Karpas-422 (cell line): ENCODE measurements around the gene ARID5A. TPM values are rescaled to one million over a fixed set of nuclear protein-coding genes. Genes with fewer than 3 reads are reported as not detected.

Experiments
- DNase-seq: peaks from one replicate; pipeline ENCODE4 v3.0.0-alpha.2; 2015
- H2AFZ ChIP-seq: fragments of 200-600 bp; sonication (generic); 2 replicates; pipeline ENCODE4 v1.6.1; 2014; ENCODE audit warnings: antibody characterized with exemption, low read length, mixed read lengths
- H3K27ac ChIP-seq: fragments of 200-600 bp; sonication (generic); 2 replicates; pipeline ENCODE4 v1.5.1; 2014; ENCODE audit warnings: mild to moderate bottlenecking, low read length, moderate library complexity
- H3K27me3 ChIP-seq: fragments of 200-600 bp; sonication (generic); 2 replicates; pipeline ENCODE4 v1.6.1; 2014; ENCODE audit warnings: low read length, mixed read lengths
- H3K36me3 ChIP-seq: fragments of 200-600 bp; sonication (generic); 2 replicates; pipeline ENCODE4 v1.6.1; 2014; ENCODE audit warnings: low read length, mixed read lengths; ENCODE audit not compliant: insufficient read depth
- H3K4me1 ChIP-seq: fragments of 200-600 bp; sonication (generic); 2 replicates; pipeline ENCODE4 v1.6.1; 2014; ENCODE audit warnings: mild to moderate bottlenecking, low read length, mixed read lengths
- H3K4me2 ChIP-seq: fragments of 200-600 bp; sonication (generic); 2 replicates; pipeline ENCODE4 v1.6.1; 2014; ENCODE audit warnings: low read length, low read depth, mild to moderate bottlenecking; ENCODE audit not compliant: poor library complexity, severe bottlenecking
- H3K4me3 ChIP-seq: fragments of 200-600 bp; sonication (generic); 2 replicates; pipeline ENCODE4 v1.5.1; 2014; ENCODE audit warnings: mild to moderate bottlenecking, antibody characterized with exemption, low read length, mixed read lengths
- H3K79me2 ChIP-seq: fragments of 200-600 bp; sonication (generic); 2 replicates; pipeline ENCODE4 v1.6.1; 2014; ENCODE audit warnings: mild to moderate bottlenecking, low read length, mixed read lengths
- H3K9ac ChIP-seq: fragments of 200-600 bp; sonication (generic); 2 replicates; pipeline ENCODE4 v1.6.0; 2014; ENCODE audit warnings: low read length
- H3K9me2 ChIP-seq: fragments of 200-600 bp; sonication (generic), shearing (Covaris generic); replicated peaks from 2 replicates; pipeline ENCODE4 v1.6.0; 2014; ENCODE audit warnings: mild to moderate bottlenecking, low read length, moderate library complexity; ENCODE audit not compliant: insufficient read depth
- H3K9me3 ChIP-seq: fragments of 300-700, 200-600 bp; sonication (generic); 2 replicates; pipeline ENCODE4 v1.6.1; 2014; ENCODE audit warnings: low read length, mixed read lengths
- H4K20me1 ChIP-seq: fragments of 200-600 bp; sonication (generic); 2 replicates; pipeline ENCODE4 v1.6.1; 2014; ENCODE audit warnings: mild to moderate bottlenecking, antibody characterized with exemption, low read length, low read depth; ENCODE audit not compliant: insufficient read depth
- total RNA-seq: library from RNA; depleted of rRNA; stranded (reverse); fragments of >200 nt; shearing (Covaris generic); gene quantifications from 2 replicates; pipeline ENCODE4 v1.2.3, GENCODE V29; 2014; ENCODE audit warnings: low replicate concordance

The ARID5A gene
- total RNA-seq, 1 experiment from 2014 or later, result 1.8 TPM

DNA sequence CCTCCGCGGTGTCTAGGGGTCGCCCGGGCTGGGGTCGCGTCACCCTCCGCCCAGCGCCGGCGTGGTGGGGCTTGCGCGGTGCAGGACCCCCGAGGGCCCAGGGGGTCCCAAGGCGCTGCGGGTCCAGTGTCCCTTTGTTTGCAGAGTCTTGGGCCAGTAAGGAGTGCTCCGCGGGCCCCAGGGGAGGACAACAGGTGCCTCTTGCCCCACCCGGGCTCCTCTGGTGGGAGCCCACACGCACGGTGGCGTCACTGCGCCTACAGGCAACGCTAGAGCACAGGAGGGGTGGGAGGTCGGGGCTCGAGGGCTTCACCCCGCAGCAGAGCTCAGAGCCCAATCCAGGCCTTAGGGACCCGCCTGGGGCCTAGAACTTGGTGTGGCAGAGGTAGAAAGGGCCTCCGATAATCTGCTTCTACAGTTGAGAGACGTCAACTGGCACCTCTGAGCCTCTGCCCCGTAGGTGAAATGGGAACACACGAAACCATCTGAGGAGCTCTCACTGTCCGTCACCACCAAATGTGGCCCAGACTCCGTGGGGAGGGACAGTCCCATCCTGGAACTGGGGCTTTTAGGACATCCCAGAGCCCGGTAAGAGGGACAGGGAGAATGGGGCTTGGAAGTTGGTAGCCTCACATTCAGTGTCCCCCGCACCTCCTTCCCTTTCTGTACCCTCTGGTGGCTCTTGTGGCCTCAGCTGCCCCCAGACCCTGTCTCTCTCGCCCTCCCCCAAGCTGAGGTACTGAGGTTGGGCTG, 1.4 kb downstream of the ARID5A start:
- peak overlapping the region; percentile 68 for H3K4me3 ChIP-seq
- H2AFZ ChIP-seq, result no peak overlapping the region
- H3K9ac ChIP-seq, result peak overlapping the region; percentile 71; the same call in 1 of the 2 replicates
- H3K27ac ChIP-seq, result no peak overlapping the region
- no peaks in the 10 kb centered on the region for H3K36me3 ChIP-seq
- DNase-seq, result no peak
- H3K4me1 ChIP-seq, result peaks cover 23% of the 10 kb centered on the region
- H3K9me2 ChIP-seq, result no peaks in the 10 kb centered on the region
- H4K20me1 ChIP-seq, result peaks cover 30% of the 10 kb centered on the region; the same call in 1 of the 2 replicates
- no peaks in the 10 kb centered on the region for H3K9me3 ChIP-seq
- H3K4me2 ChIP-seq, result peak overlapping the region; percentile 92
- no peaks in the 10 kb centered on the region for H3K79me2 ChIP-seq
- no peaks in the 10 kb centered on the region for H3K27me3 ChIP-seq

DNA sequence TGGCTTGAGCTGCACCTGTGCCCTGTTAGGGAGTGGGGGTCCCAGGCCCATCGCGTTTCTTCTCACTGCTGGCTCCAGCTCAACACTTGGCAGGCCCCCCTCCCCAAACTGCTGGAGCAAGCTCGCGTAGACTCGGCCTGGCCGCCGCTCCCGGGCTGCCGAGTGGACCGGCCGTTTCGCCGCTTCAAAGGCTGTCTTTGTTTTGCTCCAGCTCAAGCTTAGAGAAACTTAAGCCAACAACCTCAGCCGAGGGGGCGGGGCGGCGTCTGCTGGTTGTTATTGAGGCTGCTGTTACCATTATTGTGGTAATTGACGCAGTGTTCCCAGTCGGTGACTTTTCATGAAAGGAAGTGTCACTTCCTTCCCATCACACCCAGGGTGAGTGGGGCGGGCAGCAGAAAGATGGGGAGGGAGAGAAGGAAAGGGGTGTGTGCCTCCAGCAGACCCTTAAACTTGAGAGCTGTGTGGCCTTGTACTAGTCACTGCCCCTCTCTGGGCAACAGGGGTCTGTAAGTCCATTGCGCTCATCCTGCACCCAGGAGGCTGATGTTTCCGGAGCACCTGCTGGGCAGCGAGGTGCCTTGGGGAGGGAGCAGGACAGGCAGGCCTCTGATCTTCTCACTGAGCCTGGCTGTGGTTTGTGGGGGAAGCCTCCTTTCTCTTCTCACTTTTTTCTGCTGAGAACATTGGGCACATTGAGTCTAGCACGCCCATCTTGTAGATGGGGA, 2.1 kb downstream of the ARID5A start:
- Histone ChIP-seq H3K79me2 (no peaks in the 10 kb centered on the region), H4K20me1 (peaks cover 29% of the 10 kb centered on the region; the same call in 1 of the 2 replicates), H3K4me3 (no peak overlapping the region), H3K9ac (no peak overlapping the region), H3K9me3 (no peaks in the 10 kb centered on the region), H3K36me3 (no peaks in the 10 kb centered on the region), H3K4me1 (peaks cover 23% of the 10 kb centered on the region), H3K27me3 (no peaks in the 10 kb centered on the region), H2AFZ (no peak overlapping the region), H3K27ac (no peak overlapping the region), H3K9me2 (no peaks in the 10 kb centered on the region), H3K4me2 (peak overlapping the region; percentile 92)
- DNase-seq, result no peak

GRCh38 chr2:96539215-96539920, 2.8 kb downstream of the ARID5A start:
- Histone ChIP-seq H3K27ac (no peak overlapping the region), H4K20me1 (peaks cover 26% of the 10 kb centered on the region; the same call in 1 of the 2 replicates), H3K4me3 (no peak overlapping the region), H2AFZ (no peak overlapping the region), H3K27me3 (no peaks in the 10 kb centered on the region), H3K36me3 (no peaks in the 10 kb centered on the region), H3K4me1 (peaks cover 23% of the 10 kb centered on the region), H3K4me2 (no peak overlapping the region), H3K9me2 (no peaks in the 10 kb centered on the region), H3K79me2 (no peaks in the 10 kb centered on the region), H3K9ac (no peak overlapping the region), H3K9me3 (no peaks in the 10 kb centered on the region)
- DNase-seq, result no peak

GRCh38 chr2:96540136-96540535, 3.6 kb downstream of the ARID5A start:
- Histone ChIP-seq H3K4me1 (peaks cover 23% of the 10 kb centered on the region), H3K27ac (no peak overlapping the region), H3K9me2 (no peaks in the 10 kb centered on the region), H3K27me3 (no peaks in the 10 kb centered on the region), H3K9me3 (no peaks in the 10 kb centered on the region), H4K20me1 (peaks cover 26% of the 10 kb centered on the region; the same call in 1 of the 2 replicates), H2AFZ (no peak overlapping the region), H3K36me3 (no peaks in the 10 kb centered on the region), H3K4me2 (no peak overlapping the region), H3K4me3 (no peak overlapping the region), H3K9ac (no peak overlapping the region), H3K79me2 (no peaks in the 10 kb centered on the region)
- no peak for DNase-seq

- Histone ChIP-seq H3K27ac (no peak overlapping the region), H3K79me2 (no peaks in the 10 kb centered on the region), H3K4me1 (peaks cover 21% of the 10 kb centered on the region), H4K20me1 (peaks cover 26% of the 10 kb centered on the region; the same call in 1 of the 2 replicates), H2AFZ (no peak overlapping the region), H3K9me3 (no peaks in the 10 kb centered on the region), H3K9ac (no peak overlapping the region), H3K4me3 (no peak overlapping the region), H3K27me3 (no peaks in the 10 kb centered on the region), H3K36me3 (no peaks in the 10 kb centered on the region), H3K4me2 (no peak overlapping the region), H3K9me2 (no peaks in the 10 kb centered on the region)
- no peak for DNase-seq
These were observed 5.0 kb downstream of the ARID5A start for GRCh38 chr2:96541398-96542152.

GRCh38 chr2:96542357-96542977, 5.9 kb downstream of the ARID5A start:
- Histone ChIP-seq H3K9ac (no peak overlapping the region), H3K27me3 (no peaks in the 10 kb centered on the region), H3K9me2 (no peaks in the 10 kb centered on the region), H4K20me1 (peaks cover 24% of the 10 kb centered on the region; the same call in 1 of the 2 replicates), H2AFZ (no peak overlapping the region), H3K9me3 (no peaks in the 10 kb centered on the region), H3K4me1 (peaks cover 13% of the 10 kb centered on the region), H3K36me3 (no peaks in the 10 kb centered on the region), H3K27ac (no peak overlapping the region), H3K79me2 (no peaks in the 10 kb centered on the region), H3K4me2 (no peak overlapping the region), H3K4me3 (no peak overlapping the region)
- no peak for DNase-seq

- no peaks in the 10 kb centered on the region for H4K20me1 ChIP-seq
- no peaks in the 10 kb centered on the region for H3K27me3 ChIP-seq
- no peaks in the 10 kb centered on the region for H3K9me2 ChIP-seq
- no peak overlapping the region for H3K27ac ChIP-seq
- no peak for DNase-seq
- H3K4me3 ChIP-seq, result no peak overlapping the region
- H3K9me3 ChIP-seq, result no peaks in the 10 kb centered on the region
- H3K9ac ChIP-seq, result no peak overlapping the region
- H3K79me2 ChIP-seq, result no peaks in the 10 kb centered on the region
- no peak overlapping the region for H2AFZ ChIP-seq
- H3K4me1 ChIP-seq, result no peaks in the 10 kb centered on the region
- H3K4me2 ChIP-seq, result no peak overlapping the region
- no peaks in the 10 kb centered on the region for H3K36me3 ChIP-seq
These were observed 9.8 kb downstream of the ARID5A start for GRCh38 chr2:96546321-96546720.
